Endothelial cell of umbilical vein (primary cell): Measurements from ENCODE around the gene LRRC27. TPM values are rescaled to one million over a fixed set of nuclear protein-coding genes. Genes with fewer than 3 reads are reported as not detected.

Experiments used
- BruUV-seq: library from RNA; stranded (reverse); fragments of 400-500 nt; replicated peaks from 2 replicates; lab custom pipeline; 2021; lab: Mats Ljungman, UMichigan
- CTCF ChIA-PET: fragments of 300-600, 350-600 bp; sonication (Branson Sonifier 250); formaldehyde crosslinking; loops from one replicate; lab custom pipeline; 2021; ENCODE audit warnings: antibody characterized with exemption, inconsistent platforms; lab: Charles Lee
- POLR2A ChIA-PET: fragments of 300-600, 350-600 bp; sonication (Branson Sonifier 250); formaldehyde crosslinking; loops from one replicate; lab custom pipeline; 2021; ENCODE audit warnings: antibody characterized with exemption, inconsistent platforms; lab: Charles Lee
- DNase-seq: peaks from one replicate; pipeline ENCODE4 v3.0.0-alpha.2; 2011; ENCODE audit warnings: low read depth, low spot score
- FAIRE-seq: peaks from 2 replicates; lab custom pipeline; 2011; peaks lifted over from hg19 to GRCh38; lab: Jason Lieb, UNC
- H2AFZ ChIP-seq: 2 replicates; pipeline ENCODE4 v1.6.0; 2012; ENCODE audit warnings: low read depth, low read length, control low read depth, inconsistent platforms
- H3K27ac ChIP-seq: 2 replicates; pipeline ENCODE4 v1.5.1; 2011; ENCODE audit warnings: low read depth, mild to moderate bottlenecking, control low read depth, low read length, moderate library complexity; ENCODE audit not compliant: insufficient read depth
- H3K27me3 ChIP-seq, 2 experiments: 2 replicates each; pipeline versions ENCODE4 v1.6.0 to v1.6.1; 2011; ENCODE audit warnings: low read length in 2 of 2, mixed read lengths in 1 of 2; ENCODE audit not compliant: control insufficient read depth in 2 of 2, insufficient read depth in 2 of 2
- H3K36me3 ChIP-seq, 2 experiments: 2 replicates in 1 of 2; 3 replicates in 1 of 2; pipeline ENCODE4 v1.5.1; 2011; ENCODE audit warnings: low read length in 2 of 2, mild to moderate bottlenecking in 1 of 2, moderate library complexity in 1 of 2; ENCODE audit not compliant: control insufficient read depth in 2 of 2, insufficient read depth in 2 of 2; ENCODE audit errors: extremely low read depth in 1 of 2
- H3K4me1 ChIP-seq: 3 replicates; pipeline ENCODE4 v1.5.1; 2011; ENCODE audit warnings: mild to moderate bottlenecking, low read length; ENCODE audit not compliant: control insufficient read depth, insufficient read depth; ENCODE audit errors: extremely low read depth
- H3K4me2 ChIP-seq: 2 replicates; pipeline ENCODE4 v1.6.1; 2011; ENCODE audit warnings: low read length, control low read depth, mixed read lengths; ENCODE audit not compliant: insufficient read depth
- H3K4me3 ChIP-seq, 3 experiments: fragments of 200-600 bp in 1 of 3; sonication (generic), shearing (Covaris generic) in 1 of 3; replicated peaks in 1 of 3; 2 replicates each; pipeline ENCODE4 v1.5.1; 2011 to 2016; ENCODE audit warnings: control low read depth in 3 of 3, low read length in 3 of 3, mild to moderate bottlenecking in 2 of 3, inconsistent platforms in 1 of 3, low read depth in 1 of 3, moderate library complexity in 1 of 3; ENCODE audit not compliant: insufficient read depth in 1 of 3
- H3K79me2 ChIP-seq: 2 replicates; pipeline ENCODE4 v1.6.0; 2012; ENCODE audit warnings: low read length, inconsistent platforms; ENCODE audit not compliant: control insufficient read depth, insufficient read depth
- H3K9ac ChIP-seq: replicated peaks from 2 replicates; pipeline ENCODE3; 2011; ENCODE audit warnings: low read length, control low read depth; ENCODE audit not compliant: insufficient read depth; ENCODE audit errors: extremely low read depth
- H3K9me1 ChIP-seq: replicated peaks from 3 replicates; pipeline ENCODE4 v1.6.0; 2011; ENCODE audit warnings: mild to moderate bottlenecking, low read length; ENCODE audit not compliant: control insufficient read depth, insufficient read depth; ENCODE audit errors: extremely low read depth
- H3K9me3 ChIP-seq: replicated peaks from 2 replicates; pipeline ENCODE4 v1.5.1; 2012; ENCODE audit warnings: low read length, inconsistent platforms; ENCODE audit not compliant: control insufficient read depth, insufficient read depth
- H4K20me1 ChIP-seq: replicated peaks from 2 replicates; pipeline ENCODE3; 2011; ENCODE audit warnings: mild to moderate bottlenecking, low read length; ENCODE audit not compliant: control insufficient read depth, insufficient read depth; ENCODE audit errors: extremely low read depth
- EZH2 ChIP-seq: IDR thresholded peaks from 2 replicates; pipeline ENCODE4 v1.6.1; 2012; ENCODE audit warnings: borderline replicate concordance, low read depth, mild to moderate bottlenecking, moderate library complexity, low read length, inconsistent platforms; ENCODE audit not compliant: severe bottlenecking
- FOS ChIP-seq: IDR thresholded peaks from 2 replicates; pipeline ENCODE4 v1.6.1; 2011; ENCODE audit warnings: mild to moderate bottlenecking, low read length, moderate library complexity, borderline replicate concordance; ENCODE audit not compliant: insufficient read depth
- GATA2 ChIP-seq: IDR thresholded peaks from 2 replicates; pipeline ENCODE4 v1.7.0; 2011; ENCODE audit warnings: low read depth, mild to moderate bottlenecking, moderate library complexity, mixed read lengths, low read length; ENCODE audit not compliant: insufficient read length, insufficient read depth
- JUN ChIP-seq: IDR thresholded peaks from 2 replicates; pipeline ENCODE4 v1.6.1; 2011; ENCODE audit warnings: borderline replicate concordance, low read depth; ENCODE audit not compliant: insufficient read length, insufficient read depth
- MYC ChIP-seq: IDR thresholded peaks from one replicate; pipeline ENCODE4 v1.6.1; 2011; ENCODE audit warnings: mild to moderate bottlenecking, low read depth, low read length
- POLR2A ChIP-seq: IDR thresholded peaks from 2 replicates; pipeline ENCODE4 v1.6.1; 2012; ENCODE audit warnings: low read depth, mild to moderate bottlenecking, control low read depth, low read length
- POLR2AphosphoS5 ChIP-seq: IDR thresholded peaks from 2 replicates; pipeline ENCODE4 v1.6.1; 2012; ENCODE audit warnings: low read depth, mild to moderate bottlenecking, control low read depth, low read length, moderate library complexity; ENCODE audit not compliant: insufficient read depth
- dilution Hi-C: fragments of 300-500 bp; cut with MboI; formaldehyde crosslinking; loops from one replicate; pipeline ENCODE4 v1.15.0; 2019; ENCODE audit warnings: low sequenced_read_pairs; ENCODE audit not compliant: extremely low pct_ligation_motif_present
- intact Hi-C: fragments of 100-400 bp; cut with micrococcal nuclease; formaldehyde crosslinking; loops from one replicate; pipeline ENCODE4 v1.10.0; 2022
- polyA plus RNA-seq, 4 experiments: library from polyadenylated mRNA; depleted of rRNA in 3 of 4; stranded (reverse) in 3 of 4; unstranded in 1 of 4; fragments of >200 nt; gene quantifications; 2 replicates each; pipeline versions ENCODE4 v1.2.1 to v1.2.3, GENCODE V29; 2011 to 2012; ENCODE audit warnings: missing spikeins in 1 of 4
- total RNA-seq: library from RNA; stranded (reverse); gene quantifications from 2 replicates; pipeline ENCODE4 v1.2.3, GENCODE V29; 2021
- TF ChIP-seq, protein P1 (sequence below): IDR thresholded peaks from 2 replicates; pipeline ENCODE4 v1.6.1; 2011; ENCODE audit not compliant: insufficient read depth, insufficient read length
- TF ChIP-seq, protein P2 (sequence below), 2 donors: IDR thresholded peaks; 1 replicate in 1 of 2; 2 replicates in 1 of 2; pipeline ENCODE4 v1.5.1; 2011; ENCODE audit warnings: low read length in 2 of 2, mild to moderate bottlenecking in 2 of 2, moderate library complexity in 2 of 2, control low read depth in 1 of 2, inconsistent platforms in 1 of 2, low read depth in 1 of 2; ENCODE audit not compliant: insufficient read depth in 1 of 2; ENCODE audit errors: extremely low read depth in 1 of 2

LRRC27 gene
- total and polyA plus RNA-seq, 2 donors (not counting 3 experiments of a cell fraction or from before 2014, with no cell fraction given): 8.3 to 13.6 TPM

DNA sequence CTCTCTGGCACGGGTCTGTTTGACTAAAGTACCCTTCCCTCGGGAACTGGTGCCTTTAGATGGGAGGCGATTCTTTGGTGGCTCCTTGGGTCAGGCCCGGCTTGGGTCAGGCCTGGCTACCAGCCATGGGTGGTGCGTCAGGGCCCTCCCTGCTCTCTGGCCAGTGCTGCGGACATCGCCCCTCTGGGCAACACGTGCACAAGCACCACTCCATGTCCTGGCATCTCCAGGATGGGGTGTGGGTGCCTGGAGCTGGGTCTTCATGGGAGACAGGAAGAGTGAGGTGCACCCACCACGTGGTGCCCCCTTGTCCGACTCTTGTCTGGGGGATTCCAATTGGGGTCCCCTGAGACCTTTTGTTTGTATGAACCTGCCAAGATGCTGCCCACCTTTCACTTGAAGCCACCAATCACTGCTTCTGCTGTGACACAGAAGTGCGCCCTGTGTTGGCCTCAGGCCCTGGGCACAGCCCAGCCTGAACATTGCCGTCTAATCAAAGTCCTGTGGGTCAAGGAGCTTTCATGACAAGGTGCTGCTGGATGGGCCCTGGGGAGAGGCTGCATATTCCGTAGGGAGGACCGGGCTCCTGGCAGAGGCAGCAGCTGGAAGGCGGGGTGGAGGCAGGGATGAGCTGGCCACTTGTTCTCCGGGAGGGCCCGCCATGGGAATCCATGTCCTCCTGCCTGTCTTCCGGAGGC, 53.9 kb downstream of the LRRC27 start:
- FAIRE-seq (no peak), DNase-seq (no peak)
- no peaks in the 10 kb centered on the region for H4K20me1 ChIP-seq
- H3K9ac ChIP-seq: no peak overlapping the region
- no peaks in the 10 kb centered on the region for H3K4me1 ChIP-seq
- dilution Hi-C loops: no loop called here
- TF ChIP-seq EZH2 (no peak), MYC (no peak), POLR2AphosphoS5 (no peak), POLR2A (no peak), GATA2 (no peak), FOS (no peak), JUN (no peak)
- TF ChIP-seq, protein P1, sequence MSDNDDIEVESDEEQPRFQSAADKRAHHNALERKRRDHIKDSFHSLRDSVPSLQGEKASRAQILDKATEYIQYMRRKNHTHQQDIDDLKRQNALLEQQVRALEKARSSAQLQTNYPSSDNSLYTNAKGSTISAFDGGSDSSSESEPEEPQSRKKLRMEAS: no peak
- TF ChIP-seq, protein P2, sequence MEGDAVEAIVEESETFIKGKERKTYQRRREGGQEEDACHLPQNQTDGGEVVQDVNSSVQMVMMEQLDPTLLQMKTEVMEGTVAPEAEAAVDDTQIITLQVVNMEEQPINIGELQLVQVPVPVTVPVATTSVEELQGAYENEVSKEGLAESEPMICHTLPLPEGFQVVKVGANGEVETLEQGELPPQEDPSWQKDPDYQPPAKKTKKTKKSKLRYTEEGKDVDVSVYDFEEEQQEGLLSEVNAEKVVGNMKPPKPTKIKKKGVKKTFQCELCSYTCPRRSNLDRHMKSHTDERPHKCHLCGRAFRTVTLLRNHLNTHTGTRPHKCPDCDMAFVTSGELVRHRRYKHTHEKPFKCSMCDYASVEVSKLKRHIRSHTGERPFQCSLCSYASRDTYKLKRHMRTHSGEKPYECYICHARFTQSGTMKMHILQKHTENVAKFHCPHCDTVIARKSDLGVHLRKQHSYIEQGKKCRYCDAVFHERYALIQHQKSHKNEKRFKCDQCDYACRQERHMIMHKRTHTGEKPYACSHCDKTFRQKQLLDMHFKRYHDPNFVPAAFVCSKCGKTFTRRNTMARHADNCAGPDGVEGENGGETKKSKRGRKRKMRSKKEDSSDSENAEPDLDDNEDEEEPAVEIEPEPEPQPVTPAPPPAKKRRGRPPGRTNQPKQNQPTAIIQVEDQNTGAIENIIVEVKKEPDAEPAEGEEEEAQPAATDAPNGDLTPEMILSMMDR (IDR thresholded peaks at IDR 0.05; ENCODE audit: extremely low read depth in 1 of 2, insufficient read depth in 1 of 2, low read depth in 1 of 2, low read length in 2 of 2): no peak
- ChIA-PET CTCF (no interaction called here), POLR2A (no interaction called here)
- H3K9me1 ChIP-seq: no peaks in the 10 kb centered on the region
- no peak overlapping the region for H2AFZ ChIP-seq
- no TSS peak for BruUV-seq
- H3K27me3 ChIP-seq: peaks cover 0 to 2% of the 10 kb centered on the region in 2 experiments
- H3K9me3 ChIP-seq: no peaks in the 10 kb centered on the region
- H3K4me2 ChIP-seq: no peak overlapping the region
- no peaks in the 10 kb centered on the region for H3K79me2 ChIP-seq
- no peak overlapping the region for H3K4me3 ChIP-seq
- H3K27ac ChIP-seq: no peak overlapping the region
- intact Hi-C loops: loop anchor here (5.0 kb wide), 1 partner anchor 251 kb away; no protein-coding TSS in a partner anchor
- no peaks in the 10 kb centered on the region for H3K36me3 ChIP-seq
